Erythroblast (primary cell): Measurements from ENCODE around the gene KRTAP10-7.
"Not testable (repeated sequence)": the region's sequence is repeated elsewhere in the genome, so short reads cannot be mapped to it uniquely, and the experiment has no call there.

Experiments
- DNase-seq, 2 experiments: peaks; one replicate each; lab custom pipeline; 2025; lab: John Stamatoyannopoulos, UW
- GATA1 ChIP-seq: IDR thresholded peaks from 2 replicates; pipeline ENCODE4 v1.6.1; 2011; ENCODE audit warnings: low read depth, mild to moderate bottlenecking, control low read depth, low read length, moderate library complexity
- POLR2A ChIP-seq: IDR thresholded peaks from 2 replicates; pipeline ENCODE4 v1.6.1; 2011; ENCODE audit warnings: mild to moderate bottlenecking, low read length

KRTAP10-7 gene

GRCh38 chr21:44578371-44579055 lies 21.9 kb upstream of the KRTAP10-7 start:
- TF ChIP-seq POLR2A (no peak), GATA1 (no peak)
- no peak for DNase-seq

- no peak for DNase-seq
- TF ChIP-seq POLR2A (no peak), GATA1 (no peak)
These were observed 21.2 kb upstream of the KRTAP10-7 start for GRCh38 chr21:44579056-44579832.

GRCh38 chr21:44579833-44580144 lies 20.6 kb upstream of the KRTAP10-7 start:
- TF ChIP-seq POLR2A, result no peak
- TF ChIP-seq GATA1, result no peak

GRCh38 chr21:44580231-44580821 lies 20.1 kb upstream of the KRTAP10-7 start, which contains the start of gene KRTAP10-5:
KRTAP10-5 (minus strand) TSS chr21:44580604; CDS start chr21:44580578, 26 bp downstream.
- not testable (repeated sequence) for DNase-seq

More at GRCh38 chr21:44579833-44580144, 20.6 kb upstream of the KRTAP10-7 start:
- DNase-seq, result no peak

- DNase-seq, result no peak
- TF ChIP-seq GATA1, result no peak
- TF ChIP-seq POLR2A, result no peak
These were observed 19.2 kb upstream of the KRTAP10-7 start for GRCh38 chr21:44581158-44581557.

GRCh38 chr21:44582055-44582454 lies 18.3 kb upstream of the KRTAP10-7 start:
- DNase-seq, result no peak

GRCh38 chr21:44583089-44583799 lies 17.2 kb upstream of the KRTAP10-7 start:
- DNase-seq, result no peak
- TF ChIP-seq GATA1, result no peak
- no peak for TF ChIP-seq POLR2A

More at GRCh38 chr21:44582055-44582454, 18.3 kb upstream of the KRTAP10-7 start:
- TF ChIP-seq GATA1, result no peak
- no peak for TF ChIP-seq POLR2A

- no peak for DNase-seq
These were observed 16.6 kb upstream of the KRTAP10-7 start for GRCh38 chr21:44583800-44584147.

GRCh38 chr21:44585892-44586291 lies 14.5 kb upstream of the KRTAP10-7 start:
- DNase-seq, result no peak
- TF ChIP-seq GATA1 (no peak), POLR2A (no peak)

More at GRCh38 chr21:44583800-44584147, 16.6 kb upstream of the KRTAP10-7 start:
- no peak for TF ChIP-seq GATA1
- no peak for TF ChIP-seq POLR2A

- TF ChIP-seq GATA1 (no peak), POLR2A (no peak)
- DNase-seq, result no peak
These were observed 11.3 kb upstream of the KRTAP10-7 start for GRCh38 chr21:44589094-44589493.

GRCh38 chr21:44589586-44590305 lies 10.7 kb upstream of the KRTAP10-7 start:
- DNase-seq, result no peak
- TF ChIP-seq GATA1, result no peak
- TF ChIP-seq POLR2A, result no peak

GRCh38 chr21:44590311-44590721 lies 10.1 kb upstream of the KRTAP10-7 start:
- no peak for DNase-seq
- TF ChIP-seq GATA1, result no peak
- TF ChIP-seq POLR2A, result no peak

GRCh38 chr21:44590897-44591800 lies 9.2 kb upstream of the KRTAP10-7 start:
- not testable (repeated sequence) for DNase-seq

GRCh38 chr21:44591801-44592130 lies 8.6 kb upstream of the KRTAP10-7 start:
- not testable (repeated sequence) for DNase-seq
